ENCODE measurements around the gene PGA3.

The PGA3 gene

GRCh38 chr11:61256710-61257482 lies 53.6 kb downstream of the PGA3 start:
- no peak overlapping the region for H3K4me3 ChIP-seq (ENCODE audit: low read length)
- DNase-seq (ENCODE audit: low read depth) = no peak
- TF ChIP-seq CTCF (conservative IDR thresholded peaks at IDR 0.05; ENCODE audit: low read length) = no peak

DNA sequence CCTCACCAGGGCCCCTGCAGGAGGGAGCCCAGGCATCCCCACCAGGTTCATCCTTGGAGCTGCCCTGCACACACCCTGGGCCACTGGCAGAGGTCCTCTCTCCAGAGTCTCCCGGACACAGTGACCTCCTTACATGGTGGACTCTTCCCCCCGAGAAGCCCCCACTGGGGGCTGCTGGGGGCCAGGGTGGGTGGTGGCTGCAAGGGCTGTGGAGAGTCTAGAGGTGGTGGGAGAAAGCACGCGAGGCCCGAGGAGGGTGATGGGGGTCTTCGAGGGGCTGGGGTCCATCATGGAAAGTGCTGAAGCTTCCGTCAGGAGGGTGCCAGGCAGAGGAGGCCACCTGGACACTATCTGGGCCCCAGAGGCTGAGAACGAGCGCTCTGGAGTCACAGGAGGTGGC lies 55.2 kb downstream of the PGA3 start:
- TF ChIP-seq CTCF (conservative IDR thresholded peaks at IDR 0.05; ENCODE audit: low read length) = no peak
- no peak for DNase-seq (ENCODE audit: low read depth)
- no peak overlapping the region for H3K4me3 ChIP-seq (ENCODE audit: low read length)

DNA sequence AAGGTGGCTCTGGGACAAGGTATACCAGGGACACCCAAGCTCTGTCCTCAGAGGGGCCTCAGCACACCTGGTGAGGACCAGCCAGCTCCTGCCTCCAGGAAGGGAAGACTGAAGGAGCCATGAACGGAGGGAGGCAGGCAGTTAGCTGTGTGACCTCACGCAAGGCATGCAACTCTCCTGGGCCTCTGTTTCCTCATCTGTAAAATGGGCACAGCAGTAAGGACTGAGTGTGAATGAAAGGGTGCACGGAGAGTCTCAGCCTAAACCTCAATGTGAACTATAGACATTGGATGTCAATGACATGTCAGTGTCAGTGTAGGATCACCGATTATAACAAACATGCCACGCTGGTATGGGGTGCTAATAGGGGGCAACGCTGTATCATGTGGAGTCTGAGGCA lies 56.0 kb downstream of the PGA3 start:
- DNase-seq (ENCODE audit: low read depth) = no peak
- TF ChIP-seq CTCF (conservative IDR thresholded peaks at IDR 0.05; ENCODE audit: low read length) = no peak
- H3K4me3 ChIP-seq (ENCODE audit: low read length) = no peak overlapping the region
